HCEC 1CT (cell line): ENCODE measurements around the gene FBXO7.
"Not testable (repeated sequence)": the region's sequence is repeated elsewhere in the genome, so short reads cannot be mapped to it uniquely, and the experiment has no call there.

ENCODE experiments used
- DNase-seq: peaks from one replicate; pipeline ENCODE4 v3.0.0-alpha.2; 2017

Gene FBXO7

DNA sequence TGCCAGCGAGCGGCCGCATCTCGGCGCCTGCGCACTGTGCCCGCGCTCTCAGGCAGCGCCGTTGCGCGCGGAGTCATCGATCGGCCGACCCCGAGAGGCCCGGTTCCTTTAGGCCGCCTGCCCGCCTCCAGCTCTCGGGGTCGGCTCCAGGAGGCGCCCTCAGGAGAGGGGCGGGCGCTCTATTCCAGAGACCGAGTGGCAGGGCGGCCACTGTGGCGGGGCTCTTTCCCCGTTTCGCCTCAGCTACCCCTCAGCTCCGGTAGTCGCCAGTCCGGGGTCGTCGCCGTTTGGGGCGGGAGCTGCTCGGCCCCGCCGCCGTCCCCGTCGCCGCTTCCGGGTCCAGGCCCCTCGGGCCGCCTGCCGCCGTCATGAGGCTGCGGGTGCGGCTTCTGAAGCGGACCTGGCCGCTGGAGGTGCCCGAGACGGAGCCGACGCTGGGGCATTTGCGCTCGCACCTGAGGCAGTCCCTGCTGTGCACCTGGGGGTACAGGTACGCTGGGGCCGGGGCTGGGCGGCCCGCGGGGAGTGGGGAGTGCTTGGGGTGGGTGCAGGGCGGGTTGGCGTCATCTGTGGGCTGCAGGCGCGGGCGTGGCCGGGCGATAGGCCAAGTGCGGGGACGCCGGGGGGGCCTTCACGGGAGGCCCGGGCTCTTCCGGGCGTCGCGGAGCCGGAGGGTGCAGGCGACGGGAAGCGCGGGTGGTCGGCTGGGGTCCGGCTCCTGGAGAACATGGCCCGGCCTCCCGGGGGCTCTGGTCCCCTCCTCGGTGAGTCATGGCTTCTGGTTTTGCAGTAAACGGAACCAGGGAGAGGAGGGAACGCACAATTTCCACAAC, at the start of gene FBXO7:
FBXO7 (plus strand) TSS at position 177 of the 833 bp plus-strand sequence; CDS start at position 369, 192 bp downstream.
- DNase-seq, result peak; percentile 89

DNA sequence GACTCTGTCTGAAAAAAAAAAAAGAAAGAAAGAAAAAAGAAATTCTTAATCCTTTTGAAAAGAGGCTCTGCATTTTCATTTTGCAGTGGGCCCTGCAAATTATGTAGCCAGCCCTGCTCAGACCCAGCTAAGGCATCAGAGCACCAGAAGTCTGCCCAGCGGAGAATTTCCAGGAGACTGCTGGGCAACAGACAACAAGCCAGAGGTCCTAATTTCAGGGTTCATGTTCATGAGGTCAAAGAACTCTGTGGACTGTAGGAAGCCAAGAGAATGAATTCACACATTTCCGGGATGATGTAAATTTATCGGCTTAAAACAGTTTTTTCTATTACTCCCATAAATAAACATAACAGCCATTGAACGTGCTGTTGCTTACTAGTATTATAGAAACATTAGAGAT, 47.7 kb upstream of the FBXO7 start:
- DNase-seq, result no peak

DNA sequence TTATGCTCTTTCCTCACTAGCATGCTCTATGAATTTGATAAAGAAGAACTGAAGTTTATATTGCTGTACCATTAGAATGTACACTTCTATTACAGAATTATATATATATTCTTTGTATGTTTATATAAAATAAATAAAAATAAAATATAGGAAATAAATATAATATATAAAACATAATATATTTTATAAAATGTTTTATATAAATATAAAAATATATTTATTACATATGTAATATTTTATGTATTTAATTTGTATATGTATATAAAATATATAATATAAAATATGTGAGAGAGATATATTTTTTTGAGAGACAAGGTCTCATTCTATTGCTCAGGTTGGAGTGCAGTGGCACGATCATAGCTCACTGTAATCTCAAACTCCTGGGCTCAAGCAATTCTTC, 44.3 kb upstream of the FBXO7 start:
- no peak for DNase-seq

DNA sequence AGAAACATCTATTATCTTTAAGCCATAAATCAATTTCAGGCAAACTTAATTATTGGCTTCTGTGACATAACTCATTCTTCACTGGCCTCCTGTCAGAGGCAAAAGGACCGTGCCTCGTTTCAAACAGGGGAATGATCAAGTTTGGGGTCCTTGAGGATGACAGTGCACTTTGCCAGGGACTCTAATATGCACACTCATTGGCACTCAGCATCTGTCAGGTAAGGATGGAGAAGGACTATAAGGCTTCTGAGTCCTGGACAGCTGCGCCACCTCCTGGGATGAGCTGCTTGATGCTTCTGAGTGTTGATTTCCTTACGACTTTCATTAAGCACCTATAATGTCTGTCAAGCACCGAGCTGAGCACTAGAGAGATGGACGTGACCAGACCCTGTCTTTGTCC, 30.5 kb upstream of the FBXO7 start:
- DNase-seq, result peak; percentile 2

DNA sequence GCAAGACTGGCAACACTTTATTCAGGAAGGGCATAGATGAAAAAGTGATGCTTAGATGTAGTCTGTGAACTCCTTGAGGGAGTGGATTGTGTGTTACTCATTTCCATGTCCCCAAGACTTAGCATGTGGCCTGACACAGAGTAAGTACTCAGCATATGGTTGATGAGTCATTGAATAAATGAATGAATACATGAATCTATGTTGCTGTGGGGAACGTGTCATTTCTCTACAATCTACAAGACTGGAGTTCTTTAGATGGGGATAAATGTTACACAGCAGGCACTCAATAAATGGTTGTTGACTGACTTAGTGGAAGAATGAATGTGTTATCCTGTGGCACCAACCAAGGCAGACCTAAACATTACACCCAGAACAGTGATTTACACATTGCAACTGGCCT, 28.3 kb upstream of the FBXO7 start:
- DNase-seq, result peak; percentile 26

DNA sequence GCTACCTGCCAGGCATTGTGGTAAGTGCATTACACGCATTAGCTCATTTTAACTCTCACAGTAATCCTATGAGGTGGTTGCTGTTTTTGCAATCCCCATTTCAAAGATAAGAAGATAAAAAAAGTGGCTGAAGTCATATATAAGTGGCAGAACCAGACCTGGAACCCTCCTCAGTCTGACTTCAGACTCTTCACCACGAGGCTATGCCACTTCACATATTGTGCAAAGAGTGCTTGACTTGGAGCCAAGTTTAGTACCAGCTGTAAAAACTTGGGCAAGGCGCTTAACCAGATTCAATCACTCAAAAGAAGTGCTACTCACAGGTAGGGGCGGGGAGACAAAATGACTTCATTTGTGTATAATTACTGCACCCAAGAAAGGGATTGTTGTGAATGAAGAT, 25.6 kb upstream of the FBXO7 start:
- no peak for DNase-seq

DNA sequence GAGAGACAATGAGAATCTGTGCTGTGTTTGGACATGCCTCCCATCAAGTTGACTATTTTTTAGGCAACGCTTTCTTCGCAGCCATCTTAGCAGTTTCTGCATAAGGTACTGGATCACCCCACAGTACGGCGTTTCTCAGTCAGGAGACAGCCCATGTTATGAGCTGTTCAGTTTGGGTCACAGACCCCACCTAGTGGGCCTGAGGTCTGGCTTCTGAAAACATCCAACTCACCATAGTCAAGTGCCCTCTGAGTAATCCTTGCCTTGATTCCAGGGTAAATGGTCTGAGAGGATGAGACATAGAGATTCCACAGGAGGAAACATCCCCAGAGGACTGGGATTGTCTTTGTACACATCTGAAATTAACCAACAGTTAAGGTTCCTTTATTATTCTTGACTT, 17.6 kb upstream of the FBXO7 start:
- no peak for DNase-seq

DNA sequence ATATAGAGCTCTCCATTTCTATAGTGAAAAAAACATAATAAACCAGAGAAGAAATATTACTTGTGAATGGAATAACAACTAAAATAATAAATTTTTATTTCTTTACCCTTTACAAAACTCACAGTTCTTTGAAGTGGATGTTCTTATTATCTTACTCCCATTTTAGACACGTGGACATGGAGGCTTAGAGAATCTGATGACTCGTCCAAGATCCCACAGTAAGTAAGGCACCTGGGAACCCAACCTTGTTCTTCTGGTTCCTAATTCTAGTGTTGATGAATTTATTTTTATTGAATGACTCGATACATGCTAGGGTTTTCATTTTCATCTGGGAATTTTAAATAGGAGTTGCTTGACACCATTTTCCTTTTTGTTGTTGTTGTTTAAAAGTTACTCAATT, 12.2 kb upstream of the FBXO7 start:
- no peak for DNase-seq

DNA sequence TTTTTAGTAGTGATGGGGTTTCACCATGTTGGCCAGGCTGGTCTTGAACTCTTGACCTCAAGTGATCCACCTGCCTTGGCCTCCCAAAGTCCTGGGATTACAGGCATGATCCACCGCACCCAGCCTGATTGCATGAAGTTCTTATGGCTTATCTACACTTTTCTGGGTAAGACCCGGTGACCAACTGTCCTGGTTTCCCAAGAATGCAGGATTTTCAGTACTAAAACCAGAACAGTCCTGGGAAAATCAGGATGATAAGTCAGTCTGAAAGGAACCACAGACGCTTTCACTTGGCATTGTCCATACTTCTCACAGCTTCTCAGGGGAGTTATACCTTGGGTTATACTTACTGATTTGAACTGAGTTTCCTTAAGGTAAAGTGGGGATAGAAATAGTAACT, 8.9 kb upstream of the FBXO7 start:
- DNase-seq, result no peak

DNA sequence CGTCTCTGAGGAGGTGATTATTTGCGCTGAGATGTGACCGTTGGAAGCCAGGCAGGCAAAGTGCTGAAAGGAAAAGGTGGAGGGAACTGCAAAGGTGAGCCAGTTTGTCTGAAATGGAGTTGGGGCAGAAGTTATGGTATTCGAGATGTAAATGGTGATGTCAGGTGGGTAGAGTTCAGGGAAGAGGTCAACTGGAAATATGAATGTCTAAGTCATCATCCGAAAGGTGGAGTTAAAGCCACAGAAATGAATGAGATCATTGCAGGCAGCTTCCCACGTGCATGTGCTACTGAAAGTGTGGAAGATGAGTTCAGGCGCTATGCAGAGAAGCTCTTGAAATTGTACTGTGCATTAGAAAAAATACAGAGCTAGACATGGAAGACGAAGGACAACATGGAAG, 8.1 kb upstream of the FBXO7 start:
- no peak for DNase-seq

DNA sequence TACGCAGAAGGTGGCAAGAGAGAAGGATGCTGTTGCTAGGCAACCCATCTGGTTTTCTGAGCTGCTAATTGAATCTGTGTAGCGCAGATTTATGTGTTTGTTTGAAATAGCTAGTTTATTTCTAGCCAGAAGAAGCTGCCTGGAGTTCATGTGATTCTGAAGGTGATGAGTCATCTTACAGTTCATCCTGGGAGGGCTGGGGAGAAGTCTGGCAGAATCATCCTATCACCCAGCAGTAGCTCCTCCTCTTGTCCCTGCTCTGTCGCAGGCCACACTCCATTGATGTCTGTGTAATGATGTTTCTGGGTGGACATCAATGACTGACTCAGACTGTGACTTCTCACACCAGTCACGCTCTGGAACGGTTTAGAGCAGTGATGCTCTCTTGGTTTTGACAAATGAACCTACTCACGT, 4.8 kb upstream of the FBXO7 start:
- DNase-seq, result peak; percentile 75

DNA sequence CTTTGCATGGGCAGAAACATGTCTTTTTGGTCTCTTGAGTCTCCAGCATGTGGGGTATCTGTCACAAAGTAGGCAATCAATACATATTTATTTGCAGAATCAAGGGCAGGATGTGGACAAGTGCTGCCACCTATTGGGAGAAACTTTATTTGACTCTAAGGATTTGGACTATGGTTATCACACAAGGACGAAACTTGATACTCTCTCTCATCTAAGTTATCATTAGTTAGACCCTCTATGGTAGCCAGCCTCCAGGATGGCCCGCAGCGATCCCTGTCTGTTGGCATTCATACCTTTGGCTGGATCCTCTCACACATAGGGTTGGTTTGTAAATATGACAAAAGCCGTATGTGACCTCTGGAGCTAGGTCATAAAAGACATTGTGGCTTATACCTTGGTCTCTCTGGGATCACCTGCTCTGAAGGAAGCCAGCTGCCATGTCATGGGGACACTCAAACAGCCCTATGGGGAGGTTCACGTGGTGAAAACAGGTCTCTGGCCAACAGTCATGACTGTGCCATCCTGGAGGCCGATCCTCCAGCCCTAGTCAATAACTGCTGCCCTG, 1.1 kb upstream of the FBXO7 start:
- peak; percentile 43 for DNase-seq

DNA sequence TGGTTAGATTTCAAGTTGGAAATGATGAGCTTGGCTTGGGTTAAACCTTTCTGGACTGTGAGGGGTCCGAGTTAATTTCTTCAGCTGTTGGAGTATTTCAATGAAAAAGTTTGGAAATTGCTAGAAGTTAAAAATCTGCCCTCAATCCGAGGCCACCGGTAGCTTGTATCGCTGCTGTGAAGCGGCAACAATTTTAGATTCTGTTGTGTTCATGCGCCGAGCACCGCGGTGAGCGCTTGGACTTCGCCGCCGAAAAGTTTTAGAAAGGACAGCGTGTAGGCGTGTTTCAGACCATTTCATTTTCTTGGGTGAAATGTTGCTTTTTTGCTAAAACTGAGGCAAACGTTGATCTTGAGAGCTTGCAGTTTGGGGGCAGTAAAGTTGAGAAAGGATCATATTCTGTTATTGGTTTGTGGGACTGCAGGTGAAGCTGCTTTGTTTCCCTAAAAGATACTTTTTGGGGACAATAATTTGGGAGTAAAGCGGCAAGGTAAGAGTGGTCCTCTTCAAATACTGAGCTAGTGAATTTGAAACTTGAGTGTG, 928 bp downstream of the FBXO7 start:
- peak; percentile 12 for DNase-seq

DNA sequence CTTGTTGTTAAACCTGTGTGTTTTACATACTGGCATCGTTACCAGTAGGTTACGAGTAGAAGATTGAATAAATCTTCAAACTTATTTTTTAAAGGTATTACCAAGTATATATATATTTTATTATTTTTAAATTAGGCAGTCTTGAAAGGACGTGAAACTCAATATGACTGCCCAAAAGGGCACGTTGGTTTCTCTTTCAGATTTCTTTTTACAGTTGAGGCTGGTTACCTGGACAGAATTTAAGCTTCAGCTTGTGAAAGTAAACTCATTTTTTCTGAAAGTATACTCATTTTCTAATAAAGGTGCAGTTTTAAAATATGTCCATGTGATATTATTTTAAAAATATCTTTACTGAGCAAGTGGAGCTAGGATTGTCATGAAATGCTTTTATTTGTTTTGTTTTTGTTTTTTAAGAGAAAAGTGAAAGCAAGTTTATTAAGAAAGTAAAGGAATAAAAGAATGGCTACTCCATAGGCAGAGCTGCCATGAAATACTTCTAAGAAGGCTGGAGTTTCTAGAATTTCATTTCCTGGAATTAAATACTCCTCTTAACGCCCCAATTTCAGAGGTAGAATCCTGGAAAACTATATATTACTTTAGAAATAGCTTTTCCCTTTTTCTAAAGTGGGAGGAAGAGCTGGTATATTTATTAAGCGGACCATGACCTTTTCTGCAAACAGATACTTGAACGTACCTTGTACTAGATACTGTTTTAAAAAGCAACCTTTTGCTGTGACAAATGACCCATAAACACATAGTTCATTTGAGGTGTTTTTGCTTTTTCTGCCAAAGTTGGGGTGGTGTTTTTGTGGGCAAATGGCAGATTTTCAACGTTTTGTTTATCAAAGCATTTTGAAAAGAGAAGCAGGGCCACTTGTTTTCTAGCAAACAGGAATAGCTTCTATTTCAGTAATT, 1.9 kb downstream of the FBXO7 start:
- no peak for DNase-seq

DNA sequence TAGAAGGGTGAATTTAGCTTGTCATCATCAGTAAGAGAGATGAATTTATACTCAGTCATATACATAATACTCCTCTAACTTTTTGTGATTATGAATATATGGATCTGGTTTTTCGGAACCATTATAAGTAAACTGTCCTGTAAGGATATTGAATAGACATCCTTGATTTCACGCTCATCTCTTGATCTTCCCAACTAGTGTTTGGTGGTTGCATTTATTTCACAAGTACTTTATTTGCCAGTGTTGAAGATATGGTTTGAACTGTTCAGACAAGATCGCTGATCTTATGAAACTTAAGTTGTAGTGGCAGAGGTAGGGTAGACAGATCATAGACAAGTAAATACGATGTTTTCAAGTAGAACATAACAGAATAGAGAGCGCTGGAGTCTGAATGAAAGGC, 3.0 kb downstream of the FBXO7 start:
- DNase-seq, result no peak

DNA sequence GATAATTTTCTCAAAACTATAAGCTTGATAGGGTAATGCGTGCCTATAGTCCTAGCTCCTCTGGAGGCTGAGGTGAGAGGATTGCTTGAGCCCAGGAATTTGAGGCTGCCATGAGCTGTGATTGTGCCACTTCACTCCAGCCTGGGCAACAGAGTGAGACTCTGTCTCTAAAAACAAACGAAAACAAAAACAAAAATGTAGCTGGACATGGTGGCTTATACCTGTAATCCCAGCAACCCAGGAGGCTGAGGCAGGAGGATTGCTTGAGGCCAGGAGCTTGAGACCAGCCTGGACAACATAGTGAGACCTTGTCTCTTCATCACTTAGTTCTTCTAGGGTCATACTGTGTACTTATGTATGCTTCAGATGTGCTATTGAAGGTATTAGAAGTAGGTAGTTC, 3.9 kb downstream of the FBXO7 start:
- not testable (repeated sequence) for DNase-seq

DNA sequence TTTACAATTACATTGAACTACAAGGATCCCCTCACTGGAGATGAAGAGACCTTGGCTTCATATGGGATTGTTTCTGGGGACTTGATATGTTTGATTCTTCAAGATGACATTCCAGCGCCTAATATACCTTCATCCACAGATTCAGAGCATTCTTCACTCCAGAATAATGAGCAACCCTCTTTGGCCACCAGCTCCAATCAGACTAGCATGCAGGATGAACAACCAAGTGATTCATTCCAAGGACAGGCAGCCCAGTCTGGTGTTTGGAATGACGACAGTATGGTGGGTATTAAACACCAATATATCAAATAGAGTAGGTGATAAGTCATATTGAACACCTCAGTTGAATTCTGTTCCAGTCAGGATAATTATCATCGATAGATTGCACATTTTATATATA, 4.4 kb downstream of the FBXO7 start:
- peak; percentile 7 for DNase-seq

DNA sequence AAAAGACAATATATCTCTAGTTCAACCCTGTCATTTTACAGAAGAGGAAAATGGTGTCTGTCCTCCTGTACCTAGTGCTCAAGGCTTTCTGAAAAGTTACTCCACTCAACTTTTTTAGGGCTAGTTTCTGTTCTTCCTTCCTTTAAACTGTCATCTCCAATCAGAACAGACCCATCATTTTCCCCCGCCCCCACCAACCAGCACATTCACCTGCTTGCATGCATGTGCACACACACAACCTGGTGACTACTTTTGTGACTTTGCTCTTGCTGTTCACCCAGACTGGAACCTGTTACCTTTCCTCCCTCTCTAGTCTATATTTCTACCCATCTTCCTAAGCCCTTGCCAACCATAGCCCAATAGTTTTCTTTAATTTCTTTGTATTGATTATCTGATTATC, 5.6 kb downstream of the FBXO7 start:
- DNase-seq, result no peak

DNA sequence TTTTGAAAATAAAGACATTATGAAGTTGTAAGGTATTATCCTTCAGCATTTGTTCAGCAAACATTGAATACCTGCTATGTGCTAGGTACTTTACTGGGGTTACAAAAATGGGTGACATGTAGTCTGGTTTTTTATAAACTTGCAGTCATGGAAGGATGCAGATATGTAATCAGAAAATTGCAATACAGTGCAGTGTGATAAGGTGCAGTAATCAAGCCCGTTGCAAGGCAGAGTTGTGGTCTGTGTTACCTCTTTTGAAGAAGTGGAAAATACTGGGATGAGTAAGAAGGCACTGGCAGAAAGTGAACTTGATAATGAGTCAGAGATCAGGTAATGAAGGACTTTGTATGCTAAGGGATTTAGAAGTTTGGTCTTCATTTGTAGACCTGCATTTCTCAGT, 8.1 kb downstream of the FBXO7 start:
- DNase-seq, result no peak

DNA sequence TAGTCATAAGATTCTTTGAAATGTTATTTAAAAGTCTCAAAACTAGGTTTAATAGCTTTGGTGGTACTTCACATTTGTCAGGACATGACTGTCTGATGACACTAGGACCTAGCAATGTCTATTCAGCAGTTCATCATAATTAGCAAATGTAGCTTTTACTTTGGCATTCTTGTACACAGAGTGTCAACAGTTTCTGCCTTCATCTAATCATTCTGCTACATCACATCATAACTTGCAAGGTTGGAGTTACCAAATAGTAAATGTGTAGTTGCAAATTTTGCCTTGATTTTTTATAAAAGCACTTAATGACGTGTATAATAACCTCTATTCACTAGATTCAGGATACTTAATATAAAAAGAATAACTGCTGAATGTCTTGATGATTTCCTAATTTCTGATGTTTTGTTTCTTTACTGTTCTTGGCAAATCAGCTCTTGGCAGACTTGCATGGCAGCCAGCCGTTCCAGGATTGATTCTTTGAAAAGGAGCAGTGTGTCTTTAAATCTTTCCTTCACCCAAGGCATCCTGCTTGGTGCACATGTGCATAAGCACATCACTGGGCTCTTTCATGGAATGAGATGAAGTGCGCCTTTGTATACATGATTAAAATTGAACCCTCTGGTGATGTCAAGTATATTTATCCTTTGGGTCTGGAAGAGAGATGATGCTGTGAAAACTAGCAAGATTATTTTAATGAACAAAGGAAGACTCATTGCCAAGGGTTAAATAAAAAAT, 12.2 kb downstream of the FBXO7 start:
- no peak for DNase-seq

DNA sequence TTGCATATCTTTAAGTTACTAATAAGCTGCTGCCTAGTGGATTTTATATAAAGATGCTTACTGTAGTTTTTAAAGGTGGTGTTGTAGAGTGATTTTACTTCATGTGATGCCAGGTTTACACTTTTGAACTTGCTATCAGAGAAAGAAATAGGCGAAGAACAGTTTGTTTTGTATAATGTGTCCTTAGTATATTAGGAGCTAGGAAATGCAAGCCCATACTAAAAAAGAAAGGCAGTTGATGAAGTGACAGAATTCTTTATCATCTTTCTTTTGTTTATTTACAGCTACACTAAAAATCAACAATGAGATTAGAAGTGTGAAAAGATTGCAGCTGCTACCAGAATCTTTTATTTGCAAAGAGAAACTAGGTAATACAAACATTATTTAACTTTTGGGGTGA, 12.8 kb downstream of the FBXO7 start:
- DNase-seq, result no peak

DNA sequence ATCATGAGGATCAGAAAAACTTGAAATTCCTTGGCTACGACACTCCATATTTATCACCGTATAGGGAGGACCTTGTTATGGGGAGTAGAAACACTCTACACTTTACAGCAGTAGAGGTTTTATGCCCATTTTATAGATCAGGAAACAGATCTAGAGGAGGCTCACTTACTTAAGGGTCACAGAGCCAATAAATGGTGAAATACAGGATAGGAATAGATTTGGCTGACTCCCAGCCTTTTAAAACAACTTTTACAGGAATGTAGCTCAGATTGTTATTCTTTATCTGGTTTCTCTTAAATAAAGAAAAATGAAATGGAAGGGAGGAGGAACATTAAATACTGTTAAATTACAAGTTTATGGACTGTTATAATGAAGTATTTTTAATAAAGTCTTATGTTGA, 14.8 kb downstream of the FBXO7 start:
- no peak for DNase-seq

DNA sequence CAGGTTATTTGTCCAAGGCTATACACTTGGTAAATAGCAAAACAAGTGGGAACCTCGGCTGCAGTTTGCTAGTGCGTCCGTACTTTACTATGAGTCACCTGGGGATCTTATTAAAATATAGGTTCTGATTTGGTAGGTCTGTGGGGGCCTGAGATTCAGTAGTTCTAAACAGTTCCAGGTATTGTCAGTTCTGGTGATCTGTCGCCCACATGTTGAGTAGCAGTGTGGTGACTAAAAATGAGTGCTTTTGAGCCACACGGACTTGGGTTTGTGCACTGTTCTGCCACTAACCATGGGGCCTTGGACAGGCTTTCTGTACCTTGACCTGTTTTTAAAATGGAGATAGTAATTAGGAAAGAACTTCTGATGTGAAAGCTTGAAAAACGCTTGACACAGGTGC, 15.7 kb downstream of the FBXO7 start:
- no peak for DNase-seq
